Upper lobe of right lung (tissue), 1 donor: ENCODE results near the gene ANGEL1. TPM values are rescaled to one million over a fixed set of nuclear protein-coding genes. Genes with fewer than 3 reads are reported as not detected.

Source experiments
- ATAC-seq: fragments of 200-7000 bp; cut with Tn5 transposase; one replicate; pipeline ENCODE4 v1.9.1; 2020; ENCODE audit warnings: mild to moderate bottlenecking, moderate library complexity
- DNase-seq: peaks from one replicate; pipeline ENCODE4 v3.0.0-alpha.2; 2020
- H3K27ac ChIP-seq: fragments of 200-600 bp; one replicate; pipeline ENCODE4 v1.8.0; 2022
- H3K27me3 ChIP-seq: fragments of 200-600 bp; one replicate; pipeline ENCODE4 v1.8.0; 2022; ENCODE audit warnings: mild to moderate bottlenecking
- H3K36me3 ChIP-seq: fragments of 200-600 bp; one replicate; pipeline ENCODE4 v1.8.0; 2022
- H3K4me1 ChIP-seq: fragments of 200-600 bp; one replicate; pipeline ENCODE4 v1.8.0; 2022
- H3K4me3 ChIP-seq: fragments of 200-600 bp; one replicate; pipeline ENCODE4 v1.8.0; 2022; ENCODE audit warnings: mild to moderate bottlenecking
- H3K9me3 ChIP-seq: fragments of 200-600 bp; one replicate; pipeline ENCODE4 v1.8.0; 2022
- intact Hi-C: fragments of 100-400 bp; cut with DNase I; formaldehyde crosslinking; loops from one replicate; pipeline ENCODE4 v1.11.0; 2022
- total RNA-seq: library from RNA; stranded (reverse); fragmentation: NEBNext Ultra II Directional; extraction: Animal tissue kit (Norgen Biotek cat#: 25700); gene quantifications from one replicate; pipeline ENCODE4 v1.2.1, GENCODE V29; 2021
- TF ChIP-seq, protein P1 (sequence below): fragments of 200-600 bp; IDR thresholded peaks from one replicate; pipeline ENCODE4 v1.8.0; 2022; ENCODE audit warnings: antibody characterized with exemption
- donor health status: DM: no; HTN: yes; CAD: no; lungs with severe emphysema.

Gene ANGEL1
- total RNA-seq, 1 donor from 2014 or later: 24.1 TPM

DNA sequence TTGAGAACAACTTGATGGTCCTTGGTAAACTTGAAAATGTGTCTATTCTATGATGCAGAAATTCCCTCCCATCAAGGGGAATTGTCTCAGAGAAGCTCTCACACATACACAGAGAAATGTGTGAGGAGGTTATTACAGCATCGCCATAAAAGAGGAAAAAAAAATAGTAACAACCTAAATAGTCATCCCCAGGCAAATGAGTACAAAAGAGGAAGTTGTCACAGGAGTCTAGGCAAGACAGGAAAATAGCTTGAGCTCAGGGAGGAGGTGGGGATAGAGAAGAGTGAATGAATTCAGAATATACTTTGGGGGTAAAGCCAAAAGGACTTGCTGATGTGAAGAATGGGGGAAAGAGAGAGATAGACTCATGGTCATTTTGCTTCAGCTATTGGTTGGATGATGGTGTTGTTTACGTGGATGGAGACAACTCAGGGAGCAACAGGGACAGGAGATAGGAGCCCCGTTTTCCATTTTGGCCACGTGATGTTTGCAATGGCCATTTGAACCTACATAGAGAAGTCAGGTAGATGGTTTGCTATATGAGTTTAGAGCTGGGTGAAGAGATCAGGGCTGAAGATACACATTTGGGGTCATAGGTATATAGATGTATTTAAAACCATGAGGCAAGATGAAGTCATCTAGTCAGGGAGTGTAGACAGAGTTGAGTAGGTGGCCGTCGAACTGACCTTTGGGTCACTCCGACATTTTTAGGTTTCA, 33.8 kb upstream of the ANGEL1 start:
- intact Hi-C loops: no loop called here
- no peak overlapping the region for H3K27ac ChIP-seq
- no peaks in the 10 kb centered on the region for H3K27me3 ChIP-seq
- H3K4me3 ChIP-seq: no peak overlapping the region
- no peaks in the 10 kb centered on the region for H3K36me3 ChIP-seq
- TF ChIP-seq, protein P1, sequence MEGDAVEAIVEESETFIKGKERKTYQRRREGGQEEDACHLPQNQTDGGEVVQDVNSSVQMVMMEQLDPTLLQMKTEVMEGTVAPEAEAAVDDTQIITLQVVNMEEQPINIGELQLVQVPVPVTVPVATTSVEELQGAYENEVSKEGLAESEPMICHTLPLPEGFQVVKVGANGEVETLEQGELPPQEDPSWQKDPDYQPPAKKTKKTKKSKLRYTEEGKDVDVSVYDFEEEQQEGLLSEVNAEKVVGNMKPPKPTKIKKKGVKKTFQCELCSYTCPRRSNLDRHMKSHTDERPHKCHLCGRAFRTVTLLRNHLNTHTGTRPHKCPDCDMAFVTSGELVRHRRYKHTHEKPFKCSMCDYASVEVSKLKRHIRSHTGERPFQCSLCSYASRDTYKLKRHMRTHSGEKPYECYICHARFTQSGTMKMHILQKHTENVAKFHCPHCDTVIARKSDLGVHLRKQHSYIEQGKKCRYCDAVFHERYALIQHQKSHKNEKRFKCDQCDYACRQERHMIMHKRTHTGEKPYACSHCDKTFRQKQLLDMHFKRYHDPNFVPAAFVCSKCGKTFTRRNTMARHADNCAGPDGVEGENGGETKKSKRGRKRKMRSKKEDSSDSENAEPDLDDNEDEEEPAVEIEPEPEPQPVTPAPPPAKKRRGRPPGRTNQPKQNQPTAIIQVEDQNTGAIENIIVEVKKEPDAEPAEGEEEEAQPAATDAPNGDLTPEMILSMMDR: no peak
- no peaks in the 10 kb centered on the region for H3K9me3 ChIP-seq
- peak; percentile 58 for ATAC-seq
- no peaks in the 10 kb centered on the region for H3K4me1 ChIP-seq
- DNase-seq: no peak

- intact Hi-C loops: no loop called here
Measured at GRCh38 chr14:76844223-76844622, 31.5 kb upstream of the ANGEL1 start.

DNA sequence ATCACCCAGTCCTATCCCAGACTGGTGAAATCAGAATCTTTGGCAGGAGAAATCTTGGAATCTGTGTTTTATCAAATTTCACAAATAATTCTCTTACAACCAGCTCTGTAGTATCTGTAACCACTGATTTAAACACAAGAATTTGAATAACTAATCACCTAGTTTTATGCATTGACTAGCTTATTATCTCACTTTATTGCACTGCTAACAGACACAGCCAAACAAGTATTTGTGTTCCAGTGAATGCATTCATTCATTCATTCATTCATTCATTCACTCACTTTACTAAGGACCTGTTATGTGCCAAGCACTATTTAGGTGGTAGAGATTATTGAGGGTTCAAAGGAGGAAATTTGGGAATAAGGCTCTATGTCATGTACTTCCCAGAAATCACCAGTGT, 29.7 kb upstream of the ANGEL1 start:
- no peak overlapping the region for H3K4me3 ChIP-seq
- no peak overlapping the region for H3K27ac ChIP-seq
- H3K4me1 ChIP-seq: no peaks in the 10 kb centered on the region
- DNase-seq: no peak
- H3K9me3 ChIP-seq: no peaks in the 10 kb centered on the region
- no peak for ATAC-seq
- H3K36me3 ChIP-seq: no peaks in the 10 kb centered on the region
- TF ChIP-seq, protein P1: no peak
- intact Hi-C loops: no loop called here
- H3K27me3 ChIP-seq: peaks cover 7% of the 10 kb centered on the region

More at GRCh38 chr14:76844223-76844622, 31.5 kb upstream of the ANGEL1 start:
- Histone ChIP-seq H3K4me3 (no peak overlapping the region), H3K4me1 (no peaks in the 10 kb centered on the region), H3K9me3 (no peaks in the 10 kb centered on the region), H3K36me3 (no peaks in the 10 kb centered on the region), H3K27ac (peak overlapping the region; percentile 65), H3K27me3 (peaks cover 7% of the 10 kb centered on the region)
- TF ChIP-seq, protein P1: peak; percentile 46
- DNase-seq: peak; percentile 74
- ATAC-seq: peak; percentile 96

DNA sequence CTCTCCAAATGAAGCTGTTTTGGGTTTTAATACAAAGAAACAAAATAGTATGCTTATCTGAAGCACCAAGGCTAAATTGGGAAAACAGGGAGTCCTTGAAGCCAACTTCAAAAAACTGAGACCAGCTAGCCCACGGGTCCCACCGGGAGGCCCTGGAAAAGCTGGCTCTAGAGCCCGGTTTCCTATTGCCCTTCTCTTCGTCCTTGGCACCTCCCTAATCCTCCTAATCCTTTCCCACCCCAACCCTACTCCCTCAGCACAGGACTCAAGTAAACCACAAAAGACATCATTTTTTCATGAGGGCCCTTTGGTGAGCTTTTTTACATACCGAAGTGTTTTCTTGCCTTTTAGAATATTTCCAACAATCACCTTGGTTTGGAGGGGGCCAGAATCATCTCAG, 24.8 kb upstream of the ANGEL1 start:
- intact Hi-C loops: no loop called here
- Histone ChIP-seq H3K27me3 (peaks cover 7% of the 10 kb centered on the region), H3K36me3 (no peaks in the 10 kb centered on the region), H3K4me1 (no peaks in the 10 kb centered on the region), H3K9me3 (no peaks in the 10 kb centered on the region), H3K4me3 (no peak overlapping the region), H3K27ac (no peak overlapping the region)
- DNase-seq: no peak
- no peak for ATAC-seq
- TF ChIP-seq, protein P1: no peak

DNA sequence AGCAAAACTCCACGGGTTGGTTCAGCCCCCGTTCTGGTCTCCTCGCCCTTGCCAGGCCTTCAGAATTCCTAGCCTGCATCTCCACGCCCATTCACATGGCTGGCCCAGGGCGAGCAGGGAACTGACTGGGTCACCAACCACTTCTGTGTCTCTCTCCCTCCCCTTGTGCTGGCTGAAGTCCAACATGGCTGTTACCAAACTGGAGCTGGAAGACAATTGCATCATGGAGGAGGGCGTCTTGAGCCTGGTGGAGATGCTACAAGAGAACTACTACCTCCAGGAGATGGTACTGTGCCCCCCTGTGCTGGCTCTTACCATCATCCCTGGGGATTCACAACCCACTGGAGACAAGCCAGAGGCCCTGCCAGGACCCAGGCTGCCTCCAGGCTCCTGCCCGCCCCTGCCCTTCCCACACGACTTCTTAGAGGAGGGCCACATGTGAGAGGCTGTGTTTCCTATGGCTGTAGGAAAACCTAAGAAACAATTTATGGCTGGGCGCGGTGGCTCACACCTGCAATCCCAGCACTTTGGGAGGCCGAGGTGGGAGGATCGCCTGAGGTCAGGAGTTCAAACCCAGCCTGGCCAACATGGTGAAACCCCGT, 23.4 kb upstream of the ANGEL1 start:
- intact Hi-C loops: no loop called here
- Histone ChIP-seq H3K4me1 (no peaks in the 10 kb centered on the region), H3K9me3 (no peaks in the 10 kb centered on the region), H3K36me3 (no peaks in the 10 kb centered on the region), H3K27me3 (peaks cover 7% of the 10 kb centered on the region), H3K4me3 (no peak overlapping the region), H3K27ac (no peak overlapping the region)
- peak; percentile 80 for DNase-seq
- ATAC-seq: peak; percentile 85
- TF ChIP-seq, protein P1: no peak
